Spleen (tissue), 11 donors: Measurements from ENCODE around the gene COL9A3. TPM values are rescaled to one million over a fixed set of nuclear protein-coding genes. Genes with fewer than 3 reads are reported as not detected.

Experiments used
- DNase-seq: peaks from one replicate; pipeline ENCODE4 v3.0.0-alpha.2; 2020
- H3K27ac ChIP-seq, 8 donors: fragments of 200-600 bp; sonication (generic) in 7 of 8; 1 replicate in 4 of 8; 2 replicates in 4 of 8; pipeline versions ENCODE4 v1.5.0 to v1.8.0; 2016 to 2021; ENCODE audit warnings: inconsistent platforms in 4 of 8, mild to moderate bottlenecking in 4 of 8, moderate library complexity in 1 of 8
- H3K27me3 ChIP-seq, 7 donors: fragments of 200-600 bp; sonication (generic) in 6 of 7; replicated peaks in 1 of 7; 1 replicate in 4 of 7; 2 replicates in 3 of 7; pipeline versions ENCODE4 v1.5.0 to v1.8.0; 2016 to 2021; ENCODE audit warnings: inconsistent platforms in 3 of 7, mild to moderate bottlenecking in 1 of 7
- H3K36me3 ChIP-seq, 6 donors: fragments of 200-600 bp; sonication (generic) in 5 of 6; 1 replicate in 4 of 6; 2 replicates in 2 of 6; pipeline versions ENCODE4 v1.5.0 to v1.8.0; 2016 to 2021; ENCODE audit warnings: inconsistent platforms in 2 of 6
- H3K4me1 ChIP-seq, 6 donors: fragments of 200-600 bp; sonication (generic) in 5 of 6; 1 replicate in 3 of 6; 2 replicates in 3 of 6; pipeline versions ENCODE4 v1.5.0 to v1.8.0; 2016 to 2021; ENCODE audit warnings: inconsistent platforms in 3 of 6
- H3K4me3 ChIP-seq, 8 donors: fragments of 200-600 bp; sonication (generic) in 7 of 8; 1 replicate in 4 of 8; 2 replicates in 4 of 8; pipeline versions ENCODE4 v1.5.0 to v1.8.0; 2016 to 2021; ENCODE audit warnings: inconsistent platforms in 4 of 8, mild to moderate bottlenecking in 4 of 8, moderate library complexity in 2 of 8
- H3K9me3 ChIP-seq, 8 donors: fragments of 200-600 bp; sonication (generic) in 7 of 8; 1 replicate in 4 of 8; 2 replicates in 4 of 8; pipeline versions ENCODE4 v1.5.0 to v1.8.0; 2016 to 2021; ENCODE audit warnings: inconsistent platforms in 4 of 8
- CTCF ChIP-seq, 11 experiments: fragments of 200-600 bp in 7 of 11; fragments of 450-650 bp in 4 of 11; sonication (generic) in 4 of 11; IDR thresholded peaks in 8 of 11; conservative IDR thresholded peaks in 3 of 11; 1 replicate in 7 of 11; 2 replicates in 4 of 11; pipeline versions ENCODE4 v1.4.0 to v1.8.0; 2016 to 2021; ENCODE audit warnings: antibody characterized with exemption in 11 of 11, inconsistent platforms in 4 of 11, mild to moderate bottlenecking in 1 of 11
- POLR2A ChIP-seq, 3 donors: fragments of 450-650 bp; IDR thresholded peaks; one replicate each; pipeline ENCODE4 v1.5.1; 2017; ENCODE audit warnings: antibody characterized with exemption in 3 of 3, mild to moderate bottlenecking in 1 of 3
- POLR2AphosphoS5 ChIP-seq, 3 donors: sonication (generic); formaldehyde crosslinking; IDR thresholded peaks; one replicate each; pipeline ENCODE4 v1.5.1; 2017; ENCODE audit warnings: antibody characterized with exemption in 3 of 3
- WGBS, 5 donors: extraction: QIAGEN DNeasy Blood & Tissue Kit in 3 of 5; methylation state at CpG; one replicate each; pipeline versions ENCODE4 v1.1.5 to v1.1.7; 2013 to 2018; 5-methylcytosine and 5-hydroxymethylcytosine counted together
- intact Hi-C: fragments of 100-400 bp; cut with DNase I; formaldehyde crosslinking; loops from one replicate; pipeline ENCODE4 v1.15.0; 2023; ENCODE audit warnings: low total_unique reads
- polyA plus RNA-seq, 3 donors: library from polyadenylated mRNA; stranded (reverse); fragments of 200-250 nt; gene quantifications; one replicate each; pipeline ENCODE4 v1.2.1, GENCODE V29; 2013
- total RNA-seq, 7 donors: library from RNA; depleted of rRNA in 3 of 7; stranded (reverse); fragments of >200 nt in 3 of 7; fragmentation: NEBNext Ultra II Directional in 4 of 7; extraction: Animal tissue kit (Norgen Biotek cat#: 25700) in 4 of 7; gene quantifications; one replicate each; pipeline versions ENCODE4 v1.1.0 to v1.2.1, GENCODE V29; 2016 to 2021
- donor health status: healthy with polysubstance abuse.
- donor health status: DM: no; HTN: no; CAD: no; lungs with moderate emphysema.
- donor health status: DM: no; HTN: no; CAD: no.
- donor health status: Bipolar disorder and iron deficiency.
- donor health status: healthy.
- donor health status: DM: no; HTN: no; CAD: no.
- donor health status: DM: yes; HTN: yes; CAD: no.

COL9A3 gene
- total and polyA plus RNA-seq, 10 donors, result 1.2 to 16.7 (median 11.1) TPM

GRCh38 chr20:62792182-62792939 is 24.5 kb upstream of the COL9A3 start:
- H3K36me3 ChIP-seq, result no peaks in the 10 kb centered on the region
- TF ChIP-seq CTCF (IDR thresholded peaks at IDR 0.05 in 8 of 11, conservative IDR thresholded peaks at IDR 0.05 in 3 of 11), result no peak
- TF ChIP-seq POLR2AphosphoS5 (IDR thresholded peaks at IDR 0.05), result no peak
- no peak for TF ChIP-seq POLR2A (IDR thresholded peaks at IDR 0.05)
- no peaks in the 10 kb centered on the region for H3K9me3 ChIP-seq
- no peaks in the 10 kb centered on the region for H3K27me3 ChIP-seq
- no peak overlapping the region for H3K4me3 ChIP-seq
- H3K4me1 ChIP-seq, result peaks cover 3 to 54% (median 35%) of the 10 kb centered on the region in 6 donors
- 72 to 87% (median 75%) methylated on average over 8 to 9 of the region's 9 CpGs for WGBS, 5 donors
- no peak for DNase-seq
- H3K27ac ChIP-seq, result peak overlapping the region in 3 of 8 donors; percentile 92 to 98 (median 94)
- intact Hi-C loops, result loop anchor here (5.0 kb wide), 2 partner anchors 125 to 290 kb away; no protein-coding TSS in a partner anchor

GRCh38 chr20:62792940-62793756 is 23.7 kb upstream of the COL9A3 start:
- Histone ChIP-seq H3K9me3 (no peaks in the 10 kb centered on the region), H3K27me3 (no peaks in the 10 kb centered on the region), H3K4me3 (peak overlapping the region in 2 of 8 donors; percentile 23 to 73), H3K36me3 (peaks cover 0 to 7% (median 3%) of the 10 kb centered on the region in 6 donors), H3K27ac (peak overlapping the region; percentile 89 to 98 (median 94)), H3K4me1 (peaks cover 5 to 62% (median 41%) of the 10 kb centered on the region in 6 donors)
- intact Hi-C loops, result loop anchor here (5.0 kb wide), 2 partner anchors 126 to 291 kb away; no protein-coding TSS in a partner anchor
- DNase-seq, result peak; percentile 89
- TF ChIP-seq CTCF (IDR thresholded peaks at IDR 0.05 in 8 of 11, conservative IDR thresholded peaks at IDR 0.05 in 3 of 11), result no peak
- no peak for TF ChIP-seq POLR2A (IDR thresholded peaks at IDR 0.05)
- no peak for TF ChIP-seq POLR2AphosphoS5 (IDR thresholded peaks at IDR 0.05)
- WGBS, 5 donors, result 84 to 87% (median 86%) methylated on average over 20 to 22 of the region's 22 CpGs

GRCh38 chr20:62793757-62794006 is 23.2 kb upstream of the COL9A3 start:
- peak overlapping the region; percentile 89 to 98 (median 94) for H3K27ac ChIP-seq
- no peaks in the 10 kb centered on the region for H3K9me3 ChIP-seq
- TF ChIP-seq CTCF (IDR thresholded peaks at IDR 0.05 in 8 of 11, conservative IDR thresholded peaks at IDR 0.05 in 3 of 11) (no peak), POLR2AphosphoS5 (IDR thresholded peaks at IDR 0.05) (no peak), POLR2A (IDR thresholded peaks at IDR 0.05) (no peak)
- H3K36me3 ChIP-seq, result peaks cover 0 to 12% (median 9%) of the 10 kb centered on the region in 6 donors
- intact Hi-C loops, result loop anchor here (5.0 kb wide), 2 partner anchors 126 to 291 kb away; no protein-coding TSS in a partner anchor
- 57 to 80% (median 61%) methylated on average over 1 to 7 of the region's 7 CpGs for WGBS, 5 donors
- no peak for DNase-seq
- H3K4me3 ChIP-seq, result peak overlapping the region in 6 of 8 donors; percentile 13 to 73 (median 42)
- H3K27me3 ChIP-seq, result no peaks in the 10 kb centered on the region
- H3K4me1 ChIP-seq, result peaks cover 5 to 67% (median 43%) of the 10 kb centered on the region in 6 donors
